HG03108 (cell line): ENCODE results near the gene SPDYC.
A peak's percentile ranks its signal among the peaks of the same experiment; 100 is the strongest.
"Not testable (repeated sequence)": the region's sequence is repeated elsewhere in the genome, so short reads cannot be mapped to it uniquely, and the experiment has no call there.

Experiments
- ATAC-seq: cut with Tn5 transposase; IDR thresholded peaks from one replicate; pipeline ENCODE4 v1.9.1; 2021; ENCODE audit warnings: moderate library complexity; ENCODE audit not compliant: unreplicated experiment

The SPDYC gene

GRCh38 chr11:65167656-65168055, 2.4 kb upstream of the SPDYC start:
- no peak for ATAC-seq

- no peak for ATAC-seq
These were observed 830 bp upstream of the SPDYC start for GRCh38 chr11:65169164-65169641.

GRCh38 chr11:65172600-65172999, 2.6 kb downstream of the SPDYC start:
- no peak for ATAC-seq

- ATAC-seq: not testable (repeated sequence)
These were observed 4.6 kb downstream of the SPDYC start for GRCh38 chr11:65174571-65175010.

GRCh38 chr11:65180877-65181568, 11.0 kb downstream of the SPDYC start:
- ATAC-seq: peak; percentile 32

- peak; percentile 31 for ATAC-seq
These were observed 11.7 kb downstream of the SPDYC start, which contains the start of gene CAPN1 for GRCh38 chr11:65181569-65182257. CAPN1 (plus strand) TSS chr11:65181928; CDS start chr11:65182702, 774 bp downstream.

GRCh38 chr11:65182258-65183170, 12.5 kb downstream of the SPDYC start:
- ATAC-seq: no peak

- no peak for ATAC-seq
These were observed 13.3 kb downstream of the SPDYC start for GRCh38 chr11:65183201-65183891.

- ATAC-seq: no peak
These were observed 14.1 kb downstream of the SPDYC start for GRCh38 chr11:65184146-65184545.

GRCh38 chr11:65185171-65185570, 15.1 kb downstream of the SPDYC start:
- no peak for ATAC-seq

GRCh38 chr11:65185869-65186341, 15.9 kb downstream of the SPDYC start:
- ATAC-seq: no peak

GRCh38 chr11:65186701-65187100, 16.7 kb downstream of the SPDYC start:
- no peak for ATAC-seq

GRCh38 chr11:65187146-65187675, 17.2 kb downstream of the SPDYC start:
- no peak for ATAC-seq

- no peak for ATAC-seq
These were observed 18.0 kb downstream of the SPDYC start for GRCh38 chr11:65187971-65188461.

GRCh38 chr11:65188486-65188885, 18.5 kb downstream of the SPDYC start:
- ATAC-seq: no peak

GRCh38 chr11:65189191-65189590, 19.2 kb downstream of the SPDYC start:
- no peak for ATAC-seq

- ATAC-seq: no peak
These were observed 24.5 kb downstream of the SPDYC start for GRCh38 chr11:65194564-65194963.

GRCh38 chr11:65204143-65204542, 34.1 kb downstream of the SPDYC start:
- no peak for ATAC-seq

GRCh38 chr11:65204646-65205601, 34.9 kb downstream of the SPDYC start:
- ATAC-seq: no peak
